Jurkat, Clone E6-1 (cell line): ENCODE measurements around the gene UGT1A8.
"Not testable (repeated sequence)": the region's sequence is repeated elsewhere in the genome, so short reads cannot be mapped to it uniquely, and the experiment has no call there.

Source experiments
- DNase-seq: peaks from one replicate; pipeline ENCODE4 v3.0.0-alpha.2; 2011; ENCODE audit warnings: low read depth, low spot score
- H3K4me3 ChIP-seq: 2 replicates; pipeline ENCODE4 v1.5.1; 2011; ENCODE audit warnings: mild to moderate bottlenecking, low read length, control low read depth, moderate library complexity

The UGT1A8 gene

DNA sequence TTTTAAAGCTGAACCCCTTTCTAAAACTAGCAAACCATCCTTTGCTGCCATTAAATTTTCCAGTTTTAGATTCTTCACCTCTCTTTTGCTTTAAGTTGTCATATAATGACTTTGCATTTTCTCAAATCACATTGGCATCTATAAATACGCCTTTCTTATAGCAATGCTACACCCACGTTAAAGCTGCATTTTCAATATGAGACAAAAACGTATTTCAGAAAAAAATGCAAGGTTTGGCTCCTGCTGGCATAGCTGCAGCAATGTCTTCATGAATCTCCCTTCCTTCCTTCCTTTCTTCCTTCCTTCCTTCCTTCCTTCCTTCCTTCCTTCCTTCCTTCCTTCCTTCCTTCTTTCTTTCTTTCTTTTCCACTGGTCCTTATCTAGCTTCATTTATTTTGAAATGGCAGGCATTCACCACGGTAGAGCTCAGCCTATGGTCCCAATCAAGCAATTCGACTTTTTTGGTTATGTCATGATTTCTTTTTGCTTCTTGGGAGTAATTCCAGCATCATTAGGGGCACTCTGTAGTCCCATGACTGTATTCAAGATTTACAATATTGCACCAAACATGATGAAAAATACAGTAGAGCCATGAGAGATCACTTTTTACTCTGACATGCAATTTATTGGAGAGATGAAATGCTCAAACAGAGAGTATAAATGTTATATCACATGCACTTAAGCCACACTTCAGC, 10.0 kb downstream of the UGT1A8 start:
- DNase-seq, result no peak
- H3K4me3 ChIP-seq, result no peak overlapping the region

DNA sequence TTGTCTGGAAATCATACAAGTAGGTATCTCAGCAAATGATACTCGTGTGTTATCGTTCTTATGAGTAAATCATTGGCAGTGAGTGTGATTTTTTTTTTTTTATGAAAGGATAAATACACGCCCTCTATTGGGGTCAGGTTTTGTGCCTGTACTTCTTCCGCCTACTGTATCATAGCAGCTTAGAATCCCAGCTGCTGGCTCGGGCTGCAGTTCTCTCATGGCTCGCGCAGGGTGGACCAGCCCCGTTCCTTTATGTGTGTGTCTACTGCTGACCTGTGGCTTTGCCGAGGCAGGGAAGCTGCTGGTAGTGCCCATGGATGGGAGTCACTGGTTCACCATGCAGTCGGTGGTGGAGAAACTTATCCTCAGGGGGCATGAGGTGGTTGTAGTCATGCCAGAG, 18.9 kb downstream of the UGT1A8 start, which contains the start of gene UGT1A10:
Gene UGT1A10 (plus strand): TSS at position 143 of the 400 bp plus-strand sequence. CDS start 75 bp downstream, at position 218.
- not testable (repeated sequence) for H3K4me3 ChIP-seq, DNase-seq

DNA sequence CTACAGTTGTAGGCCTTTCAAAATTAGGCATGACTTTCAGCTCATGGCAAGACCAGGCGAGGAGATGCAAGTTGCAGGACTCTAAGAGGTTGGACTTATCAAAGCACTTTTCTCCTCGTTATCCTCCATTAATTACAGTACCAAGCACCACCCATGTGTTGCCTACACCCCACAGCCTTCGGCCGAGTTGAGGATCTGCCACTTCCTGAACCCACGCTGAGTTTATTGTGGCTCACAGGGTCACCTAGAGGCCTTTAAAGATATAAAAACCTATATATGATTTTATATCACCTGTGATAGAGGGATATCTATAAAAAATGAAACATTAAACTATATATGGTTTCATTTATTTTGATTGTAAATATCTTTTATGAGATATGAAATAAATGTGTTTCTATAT, 21.4 kb downstream of the UGT1A8 start:
- H3K4me3 ChIP-seq, result no peak overlapping the region

DNA sequence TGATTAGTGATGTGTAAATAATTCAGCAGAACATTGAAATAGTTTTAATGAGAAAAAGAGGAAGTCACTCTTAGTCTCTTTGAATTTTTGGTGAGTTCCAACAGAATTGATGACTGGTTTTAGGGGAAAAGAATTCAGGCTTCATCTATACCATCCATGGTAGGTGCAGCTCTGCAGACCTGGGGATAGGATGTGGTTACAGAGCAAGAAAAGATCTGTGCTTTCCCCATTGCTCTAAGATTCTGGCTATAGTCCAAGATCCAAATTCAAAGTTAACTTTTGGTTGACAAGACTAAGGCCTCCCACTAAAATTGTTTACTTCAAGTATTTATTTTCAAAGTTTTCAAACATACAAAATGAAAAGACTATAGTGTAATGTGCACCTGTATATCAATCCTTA, 22.4 kb downstream of the UGT1A8 start:
- no peak overlapping the region for H3K4me3 ChIP-seq

More for the DNA sequence above, 21.4 kb downstream of the UGT1A8 start:
- no peak for DNase-seq

DNA sequence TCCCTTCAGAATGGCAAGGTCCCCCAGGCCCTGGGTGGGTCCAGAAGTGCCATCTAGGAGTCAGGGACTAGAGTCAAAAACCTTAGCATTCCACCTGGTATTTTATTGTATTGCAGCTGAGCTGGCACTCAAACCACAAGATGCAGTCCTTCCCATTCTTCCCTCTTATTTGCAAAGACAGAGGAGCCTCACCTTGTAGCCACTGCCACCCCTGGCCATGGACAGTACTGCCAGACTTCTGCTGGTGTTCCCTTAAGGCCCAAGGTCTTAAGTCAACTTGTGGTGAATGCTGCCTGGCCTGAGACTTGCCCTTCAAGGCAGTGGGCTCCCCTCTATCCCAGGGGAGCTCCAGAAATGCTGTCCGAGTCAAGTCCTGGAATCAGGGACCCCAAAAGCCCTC, 25.7 kb downstream of the UGT1A8 start:
- DNase-seq, result no peak

More for the DNA sequence above, 22.4 kb downstream of the UGT1A8 start:
- DNase-seq, result no peak

DNA sequence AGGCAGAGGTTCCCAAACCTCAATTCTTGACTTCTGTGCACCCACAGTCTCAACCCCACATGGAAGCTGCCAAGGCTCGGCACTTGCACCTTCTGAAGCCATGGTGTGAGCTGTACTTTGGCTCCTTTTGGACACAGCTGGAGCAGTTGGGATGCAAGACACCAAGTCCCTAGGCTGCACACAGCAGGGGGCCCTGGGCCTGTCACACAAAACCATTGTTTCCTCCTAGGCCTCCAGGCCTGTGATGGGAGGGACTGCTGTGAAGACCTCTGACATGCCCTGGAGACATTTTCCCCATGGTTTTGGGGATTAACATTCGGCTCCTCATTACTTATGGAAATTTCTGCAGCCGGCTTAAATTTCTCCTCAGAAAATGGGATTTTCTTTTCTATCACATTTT, 28.6 kb downstream of the UGT1A8 start:
- DNase-seq, H3K4me3 ChIP-seq: not testable (repeated sequence)

More for the DNA sequence above, 25.7 kb downstream of the UGT1A8 start:
- no peak overlapping the region for H3K4me3 ChIP-seq

DNA sequence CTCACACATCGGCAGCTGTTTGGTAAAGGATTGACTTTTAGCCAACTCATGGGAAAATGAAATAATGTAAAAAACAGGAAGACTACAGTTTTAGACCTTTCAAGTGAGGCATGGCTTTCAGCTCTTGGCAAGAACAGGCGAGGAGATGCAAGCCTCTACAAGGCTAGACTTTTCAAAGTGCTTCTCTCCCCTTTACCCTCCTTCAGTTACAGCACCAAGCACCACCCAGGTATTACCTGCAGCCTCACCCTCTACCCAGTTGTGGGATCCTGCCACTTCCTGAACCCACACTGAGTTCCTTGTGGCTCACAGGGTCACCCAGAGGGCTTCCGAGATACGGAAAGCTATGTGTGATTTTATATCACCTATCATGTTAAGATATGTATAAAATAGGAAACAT, 33.5 kb downstream of the UGT1A8 start:
- H3K4me3 ChIP-seq, result no peak overlapping the region

DNA sequence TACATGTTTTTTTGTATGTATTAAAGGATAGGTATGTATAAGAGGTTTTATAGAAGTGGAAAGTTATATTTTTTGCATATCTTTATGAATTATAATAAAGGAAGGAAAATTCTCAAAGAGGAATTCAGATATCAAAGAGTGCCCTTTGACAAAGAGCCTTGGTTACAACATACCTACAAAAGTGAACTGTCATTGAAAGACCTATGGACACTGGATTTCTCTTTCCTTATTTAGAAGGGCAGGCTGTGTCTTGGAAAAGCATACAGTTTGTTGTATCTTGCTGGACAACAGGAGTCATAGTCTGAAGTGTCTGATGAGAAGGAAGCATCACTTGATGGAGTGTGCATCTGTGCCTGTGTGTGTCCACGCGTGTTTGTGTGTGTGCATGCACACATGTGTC, 34.0 kb downstream of the UGT1A8 start:
- no peak for DNase-seq
- no peak overlapping the region for H3K4me3 ChIP-seq

More for the DNA sequence above, 33.5 kb downstream of the UGT1A8 start:
- DNase-seq, result no peak

DNA sequence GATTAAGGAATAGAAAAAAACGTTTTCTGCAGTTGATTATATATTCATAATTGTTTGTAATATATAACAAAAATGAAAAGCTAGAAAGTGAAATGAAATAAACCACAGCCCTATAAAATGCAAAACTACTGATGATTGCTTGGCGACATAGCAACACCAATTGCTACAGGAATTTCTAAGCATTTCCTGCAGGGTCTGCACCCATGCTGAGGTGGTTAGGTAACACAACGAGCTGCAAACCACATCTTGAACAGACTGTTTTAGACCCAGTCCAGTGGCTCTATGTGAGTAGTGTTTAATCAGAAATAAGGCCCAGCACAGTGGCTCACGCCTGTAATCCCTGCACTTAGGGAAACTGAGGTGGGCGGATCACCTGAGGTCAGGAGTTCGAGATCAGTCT, 37.1 kb downstream of the UGT1A8 start:
- no peak overlapping the region for H3K4me3 ChIP-seq
- no peak for DNase-seq

DNA sequence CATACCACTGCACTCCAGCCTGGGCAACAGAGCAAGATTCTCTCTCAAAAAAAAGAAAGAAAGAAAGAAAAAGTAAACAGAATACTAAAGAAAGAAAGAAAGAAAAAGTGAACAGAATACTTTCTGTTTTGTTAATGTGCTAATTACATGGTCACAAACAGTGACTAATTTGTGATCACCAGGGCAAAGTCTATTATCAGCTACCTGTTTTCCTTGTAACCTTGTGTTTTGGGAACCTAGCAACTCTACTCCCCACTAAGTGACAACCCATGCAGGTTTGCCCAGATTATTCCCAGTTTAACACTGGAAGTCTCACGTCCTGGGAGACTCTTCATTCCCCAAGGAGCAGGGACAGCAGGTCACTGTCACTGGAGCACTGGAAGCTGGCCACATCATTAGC, 37.6 kb downstream of the UGT1A8 start:
- no peak for DNase-seq
- no peak overlapping the region for H3K4me3 ChIP-seq

DNA sequence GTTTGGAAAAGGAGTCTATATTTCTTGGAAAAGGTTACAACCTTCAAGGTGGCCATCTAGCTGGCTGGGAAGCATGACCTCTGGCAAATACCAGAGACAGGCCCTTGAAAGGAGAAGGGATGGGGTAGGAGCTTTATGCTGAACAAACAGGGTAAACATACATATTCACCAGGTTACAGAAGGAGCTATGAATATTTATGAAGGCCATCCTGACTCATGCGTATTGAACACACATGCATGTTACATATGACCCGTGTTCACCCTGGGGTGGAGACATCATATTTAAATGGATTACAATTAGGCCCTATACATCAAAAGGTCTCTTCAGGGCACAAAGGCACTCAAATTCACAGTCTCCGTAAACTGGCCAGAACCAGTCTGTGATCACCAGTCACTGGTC, 38.5 kb downstream of the UGT1A8 start:
- not testable (repeated sequence) for H3K4me3 ChIP-seq, DNase-seq

DNA sequence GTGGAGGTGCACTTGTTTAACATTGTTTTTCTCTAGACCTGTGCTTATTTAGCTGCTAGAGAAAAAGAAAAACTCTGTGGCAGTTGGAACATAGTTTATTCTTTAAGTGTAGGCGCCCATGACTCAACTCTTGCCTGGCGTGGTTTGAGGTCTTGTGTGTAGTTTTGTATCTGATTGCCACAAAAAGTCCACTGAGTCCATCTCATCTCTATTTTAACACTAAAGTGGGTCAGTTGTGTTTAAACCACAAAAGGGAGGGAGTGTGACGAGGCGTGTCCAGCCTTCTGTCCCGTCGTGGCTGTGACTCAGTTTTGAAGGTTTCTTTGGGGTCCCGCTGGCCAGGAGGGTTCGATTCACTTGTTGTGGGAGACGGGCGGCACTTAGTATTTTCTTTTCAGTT, 39.0 kb downstream of the UGT1A8 start:
- DNase-seq, result no peak

DNA sequence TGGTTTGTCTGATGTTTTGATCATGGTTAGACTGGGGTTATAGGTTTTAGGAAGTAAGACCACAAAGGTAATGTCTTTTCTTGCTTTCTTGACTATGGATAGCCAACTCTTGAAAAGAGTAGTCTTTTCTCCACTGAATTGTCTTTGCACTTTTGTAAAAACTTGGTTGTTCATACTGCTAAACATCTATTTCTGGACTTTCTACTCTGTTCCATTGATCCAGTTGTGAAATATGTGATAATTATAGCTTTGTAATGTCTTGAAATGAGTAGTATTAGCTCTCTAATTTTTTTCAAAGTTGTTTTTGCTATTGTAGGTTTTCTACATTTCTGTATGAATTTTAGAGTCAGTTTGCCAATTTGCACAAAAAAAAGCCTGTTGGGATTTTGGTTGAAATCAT, 41.2 kb downstream of the UGT1A8 start:
- no peak overlapping the region for H3K4me3 ChIP-seq
- DNase-seq, result no peak

More for the DNA sequence above, 39.0 kb downstream of the UGT1A8 start:
- no peak overlapping the region for H3K4me3 ChIP-seq

DNA sequence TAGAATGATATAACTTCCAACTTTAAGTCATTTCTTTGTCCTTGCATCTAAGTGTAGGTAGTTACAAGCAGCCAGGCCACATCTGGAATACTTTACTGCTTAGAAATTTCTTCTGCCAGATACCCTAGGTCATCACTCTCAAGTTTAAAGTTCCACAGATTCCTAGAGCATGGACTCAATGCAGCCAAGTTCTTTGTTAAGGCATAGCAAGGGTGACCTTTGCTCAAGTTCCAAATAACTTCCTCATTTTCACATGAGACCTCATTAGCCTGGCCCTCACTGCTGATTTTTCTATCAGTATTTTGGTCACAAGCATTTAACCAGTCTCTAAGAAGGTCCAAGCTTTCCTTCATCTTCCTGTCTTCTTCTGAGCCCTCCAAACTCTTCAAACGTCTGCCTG, 46.5 kb downstream of the UGT1A8 start:
- DNase-seq, result no peak
- no peak overlapping the region for H3K4me3 ChIP-seq

DNA sequence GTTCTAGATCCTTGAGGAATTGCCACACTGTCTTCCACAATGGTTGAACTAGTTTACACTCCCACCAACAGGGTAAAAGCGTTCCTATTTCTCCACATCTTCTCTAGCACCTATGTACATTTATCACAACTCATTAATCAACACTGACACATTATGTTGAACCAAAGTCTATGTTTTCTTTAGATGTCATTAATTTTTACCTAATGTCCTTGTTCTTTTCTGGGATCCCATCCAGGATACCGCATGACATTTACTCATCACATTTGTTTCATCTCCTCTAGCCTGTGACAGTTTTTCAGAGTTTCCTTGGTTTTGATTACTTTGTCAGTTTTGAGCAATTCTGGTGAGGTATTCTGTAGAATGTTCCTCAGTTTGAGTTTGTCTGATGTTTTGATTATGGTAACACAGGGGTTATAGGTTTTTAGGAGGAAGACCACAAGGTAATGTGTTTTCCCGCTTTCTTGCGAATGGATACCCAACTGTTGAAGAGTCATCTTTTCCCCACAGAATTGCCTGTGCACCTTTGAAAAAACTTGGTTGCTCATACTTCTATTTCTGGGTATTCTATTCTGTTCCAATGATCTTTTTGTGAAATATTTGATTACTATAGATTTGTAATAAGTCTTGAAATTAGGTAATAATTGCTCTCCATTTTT, 51.3 kb downstream of the UGT1A8 start:
- DNase-seq, result no peak
- H3K4me3 ChIP-seq, result no peak overlapping the region

DNA sequence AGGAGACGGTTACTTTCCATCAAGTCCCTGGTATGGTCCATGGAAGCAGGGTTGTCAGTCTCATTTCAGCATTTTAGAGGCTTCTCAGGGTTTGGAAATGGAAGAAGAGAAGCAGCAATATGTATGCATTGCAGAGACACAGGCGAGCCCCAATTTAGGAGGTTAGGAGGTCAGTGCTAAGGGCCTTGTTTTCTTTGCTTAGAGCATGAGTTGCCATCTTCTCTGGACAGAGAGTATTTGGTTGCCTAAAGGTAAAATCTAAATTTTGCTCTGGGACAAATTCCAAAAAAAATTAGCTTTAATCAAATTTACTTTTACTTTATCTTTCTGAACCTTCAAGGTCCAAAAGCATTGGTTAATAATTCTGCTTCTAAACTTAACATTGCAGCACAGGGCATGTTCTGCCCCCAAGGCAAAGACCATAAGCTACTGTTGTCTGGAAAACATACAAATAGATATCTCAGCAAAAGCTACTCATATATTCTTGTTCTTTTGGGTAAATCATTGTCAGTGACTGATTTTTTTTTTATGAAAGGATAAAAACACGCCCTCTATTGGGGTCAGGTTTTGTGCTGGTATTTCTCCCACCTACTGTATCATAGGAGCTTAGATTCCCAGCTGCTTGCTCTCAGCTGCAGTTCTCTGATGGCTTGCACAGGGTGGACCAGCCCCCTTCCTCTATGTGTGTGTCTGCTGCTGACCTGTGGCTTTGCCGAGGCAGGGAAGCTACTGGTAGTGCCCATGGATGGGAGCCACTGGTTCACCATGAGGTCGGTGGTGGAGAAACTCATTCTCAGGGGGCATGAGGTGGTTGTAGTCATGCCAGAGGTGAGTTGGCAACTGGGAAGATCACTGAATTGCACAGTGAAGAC, 54.1 kb downstream of the UGT1A8 start, which contains the start of gene UGT1A9:
Gene UGT1A9 (plus strand): TSS at position 609 of the 872 bp plus-strand sequence. CDS start 37 bp downstream, at position 646.
- no peak for DNase-seq

DNA sequence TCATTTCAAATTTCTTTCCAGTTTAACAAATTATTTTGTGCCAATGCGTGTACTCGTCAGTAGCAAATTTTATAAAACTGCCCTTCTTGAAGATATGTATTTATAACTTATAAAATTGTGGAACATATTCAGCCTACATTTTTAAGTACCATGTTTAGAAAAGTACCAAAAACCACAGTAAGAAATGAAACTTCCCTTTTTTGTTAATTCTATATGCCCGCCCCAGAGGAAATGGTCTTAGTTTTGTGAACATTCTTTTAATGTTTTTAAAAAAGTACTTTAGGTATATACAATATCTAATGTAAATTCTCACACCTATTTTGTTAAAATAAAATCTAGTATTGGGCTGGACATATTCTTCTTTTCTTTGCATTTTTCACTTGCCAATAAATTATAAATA, 55.5 kb downstream of the UGT1A8 start:
- no peak for DNase-seq
- H3K4me3 ChIP-seq, result no peak overlapping the region

More for the DNA sequence above, 54.1 kb downstream of the UGT1A8 start, which contains the start of gene UGT1A9:
- H3K4me3 ChIP-seq, result no peak within 1 kb of the TSS

DNA sequence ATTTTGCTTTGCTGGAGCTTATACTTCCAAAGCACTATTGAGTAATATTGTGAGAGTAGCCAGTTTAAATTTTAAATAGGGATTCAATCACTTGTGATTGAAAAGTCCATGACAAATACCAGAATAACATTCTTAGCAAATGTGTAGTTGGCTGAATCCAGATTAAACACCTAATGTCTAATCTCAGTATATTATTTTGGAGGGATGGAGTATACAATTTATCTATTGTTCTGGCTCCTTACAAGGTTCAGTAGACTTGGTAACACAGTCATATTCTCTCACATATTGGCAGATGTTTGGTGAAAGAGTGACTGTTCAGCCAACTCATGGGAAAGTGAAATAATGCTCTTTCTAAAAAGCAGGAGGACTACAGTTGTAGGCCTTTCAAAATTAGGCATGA, 56.5 kb downstream of the UGT1A8 start:
- DNase-seq, result no peak
- no peak overlapping the region for H3K4me3 ChIP-seq

DNA sequence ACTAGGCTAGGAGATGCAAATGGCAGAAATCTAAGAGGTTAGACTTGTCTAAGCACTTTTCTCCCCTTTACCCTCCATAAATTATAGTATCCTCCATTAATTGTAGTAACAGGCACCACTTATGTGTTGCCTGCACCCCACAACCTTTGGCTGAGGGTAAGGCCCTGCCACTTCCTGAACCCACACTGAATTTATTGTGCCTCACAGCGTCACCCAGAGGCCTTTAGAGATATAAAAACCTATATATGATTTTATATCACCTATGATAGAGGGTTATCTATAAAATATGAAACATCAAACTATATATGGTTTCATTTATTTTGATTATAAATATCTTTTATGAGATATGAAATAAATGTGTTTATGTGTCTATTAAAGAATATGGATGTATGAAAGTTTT, 56.9 kb downstream of the UGT1A8 start:
- H3K4me3 ChIP-seq, result no peak overlapping the region
- no peak for DNase-seq

DNA sequence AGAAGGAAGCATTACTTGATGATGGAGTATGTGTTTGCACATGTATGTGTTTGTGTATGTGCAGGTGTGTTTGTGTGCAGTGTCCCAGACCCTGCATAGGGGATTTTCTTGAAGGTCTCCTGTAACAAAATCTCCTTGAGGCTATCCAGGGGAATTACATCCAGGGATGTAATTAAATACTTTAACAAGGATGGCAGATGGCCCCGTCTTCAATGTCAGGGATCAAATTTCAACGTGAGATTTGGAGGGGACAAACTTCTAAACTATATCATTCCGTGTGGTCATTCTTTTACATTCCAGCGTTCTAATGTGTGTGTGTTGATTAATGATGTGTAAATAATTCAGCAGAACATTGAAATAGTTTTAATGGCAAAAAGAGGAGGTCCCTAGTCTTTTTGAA, 57.6 kb downstream of the UGT1A8 start:
- H3K4me3 ChIP-seq, result no peak overlapping the region
- DNase-seq, result no peak
